Bone marrow (tissue), 2 donors: ENCODE measurements around the gene MAP1LC3B2.

Source experiments
- DNase-seq, 2 donors: peaks; one replicate each; lab custom pipeline; 2025; lab: John Stamatoyannopoulos, UW

MAP1LC3B2 gene

DNA sequence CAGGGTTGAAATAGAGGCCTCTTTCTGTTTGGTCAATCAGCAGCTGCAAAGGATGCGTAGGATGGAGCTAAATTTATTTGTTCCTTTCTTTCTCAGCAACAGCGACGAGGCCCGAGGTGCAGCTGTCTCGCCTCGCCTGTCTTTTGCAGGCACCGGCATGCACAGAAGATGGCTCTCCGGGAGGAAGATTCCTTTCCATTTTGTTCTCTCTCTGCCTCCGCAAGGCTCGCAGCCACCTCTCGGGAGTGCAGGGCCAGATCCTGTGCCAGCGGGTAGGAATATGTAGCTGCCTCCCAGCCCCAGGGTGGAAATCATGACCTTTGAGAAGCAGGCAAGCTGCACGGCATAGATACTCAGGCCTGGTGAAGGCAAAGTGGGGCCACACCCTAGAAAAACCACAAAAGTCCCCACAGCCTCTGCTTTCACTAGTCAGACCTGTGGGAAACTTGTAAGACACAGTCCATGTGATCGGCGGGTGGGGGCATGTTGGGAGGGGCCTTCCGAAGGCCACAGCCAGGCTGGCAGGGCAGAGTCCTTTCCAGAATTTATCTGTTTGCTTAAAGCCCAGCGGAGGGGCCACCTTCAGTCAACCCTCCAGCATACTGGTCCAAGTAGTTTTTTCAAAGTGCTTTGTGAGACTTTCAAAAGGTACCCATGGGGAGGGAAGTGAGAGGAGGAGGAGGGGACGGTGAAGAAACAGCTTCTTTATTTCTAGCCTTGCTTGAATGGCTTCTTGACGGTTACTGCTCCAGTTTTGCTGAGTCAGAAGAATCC, at the start of gene MAP1LC3B2:
TSS of gene MAP1LC3B2 (plus strand) at position 220 of the 774 bp plus-strand sequence. CDS start 16,562 bp downstream, outside the sequence.
- peak; percentile 95 to 99 for DNase-seq

DNA sequence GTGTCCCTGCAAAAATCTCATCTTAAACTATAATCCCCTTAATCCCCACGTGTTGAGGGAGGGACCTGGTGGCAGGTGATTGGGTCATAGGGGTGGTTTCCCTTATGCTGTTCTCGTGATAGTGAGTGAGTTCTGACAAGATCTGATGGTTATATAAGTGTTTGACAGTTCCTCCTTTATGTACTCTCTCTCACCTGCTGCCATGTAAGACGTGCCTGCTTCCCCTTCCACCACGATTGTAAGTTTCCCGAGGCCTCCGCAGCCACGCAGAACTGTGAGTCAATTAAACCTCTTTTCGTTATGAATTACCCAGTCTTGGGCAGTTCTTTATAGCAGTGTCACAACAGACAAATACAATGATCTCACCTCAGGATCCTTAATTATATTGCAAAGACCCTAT, 45.2 kb upstream of the MAP1LC3B2 start:
- DNase-seq = no peak

DNA sequence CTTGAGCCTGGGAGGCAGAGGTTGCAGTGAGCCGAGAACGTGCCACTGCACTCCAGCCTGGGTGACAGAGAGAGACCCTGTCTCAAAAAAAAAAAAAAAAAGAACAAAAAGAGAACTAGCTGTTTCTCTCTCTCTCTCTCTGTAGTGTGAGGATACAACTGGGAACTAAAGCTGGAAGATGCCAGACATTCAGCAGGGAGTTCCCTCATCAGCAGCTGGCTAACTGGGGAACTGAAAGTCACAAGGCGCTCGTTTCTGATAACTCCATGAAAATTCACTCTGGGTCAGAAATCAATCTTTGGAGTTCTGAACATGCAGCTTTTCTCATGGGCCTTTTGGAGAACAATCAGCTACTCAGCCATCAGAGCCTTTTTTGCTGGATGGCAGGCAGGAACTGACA, 43.5 kb upstream of the MAP1LC3B2 start:
- no peak for DNase-seq

DNA sequence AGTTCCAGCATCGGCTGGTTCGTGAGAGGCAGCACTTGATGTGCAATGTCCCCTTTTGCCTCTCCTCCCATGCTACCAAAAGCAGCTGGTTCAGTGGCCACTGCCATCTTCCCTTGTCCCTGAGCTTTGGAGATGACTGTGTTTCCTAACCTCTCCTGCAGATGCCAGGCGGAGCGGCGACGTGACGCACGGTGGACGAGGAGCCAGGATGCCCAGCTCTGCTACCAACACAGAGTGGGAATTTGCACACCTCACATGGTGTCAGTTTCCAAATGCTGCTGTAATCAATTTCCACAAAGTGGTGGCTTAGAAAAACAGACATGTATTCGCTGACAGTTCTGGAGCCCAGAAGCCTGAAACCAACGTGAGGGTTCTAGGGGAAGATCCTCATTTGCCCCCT, 42.5 kb upstream of the MAP1LC3B2 start:
- DNase-seq = no peak

DNA sequence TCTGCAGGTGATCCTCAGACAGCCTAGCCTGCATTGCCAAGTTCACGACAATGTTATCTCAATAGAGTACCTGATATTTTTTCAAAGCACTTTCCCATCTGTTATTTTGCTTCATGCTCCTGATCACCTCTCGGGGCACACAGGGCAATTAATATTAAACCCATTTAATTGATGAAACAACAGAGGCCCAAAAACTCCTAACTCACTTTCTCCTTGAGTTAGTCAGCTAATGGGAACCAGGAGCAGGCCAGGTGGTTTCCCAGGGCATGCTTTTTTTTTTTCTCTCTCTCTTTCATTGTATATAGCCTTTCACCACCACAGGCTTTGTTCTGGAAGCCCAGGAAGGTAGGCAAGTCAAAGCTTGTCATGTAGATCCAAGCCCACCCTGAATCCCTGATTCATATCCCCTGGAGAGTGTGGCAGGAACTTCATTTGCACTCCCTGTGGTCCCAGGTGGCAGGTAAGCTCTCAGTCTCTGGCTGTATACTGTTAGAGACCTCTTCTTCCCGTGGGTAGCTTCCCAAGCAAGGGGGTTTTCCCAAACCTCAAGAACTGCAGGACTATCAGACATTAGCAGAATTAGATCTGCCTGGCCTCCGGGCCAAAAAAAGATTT, 41.6 kb upstream of the MAP1LC3B2 start:
- DNase-seq = no peak

DNA sequence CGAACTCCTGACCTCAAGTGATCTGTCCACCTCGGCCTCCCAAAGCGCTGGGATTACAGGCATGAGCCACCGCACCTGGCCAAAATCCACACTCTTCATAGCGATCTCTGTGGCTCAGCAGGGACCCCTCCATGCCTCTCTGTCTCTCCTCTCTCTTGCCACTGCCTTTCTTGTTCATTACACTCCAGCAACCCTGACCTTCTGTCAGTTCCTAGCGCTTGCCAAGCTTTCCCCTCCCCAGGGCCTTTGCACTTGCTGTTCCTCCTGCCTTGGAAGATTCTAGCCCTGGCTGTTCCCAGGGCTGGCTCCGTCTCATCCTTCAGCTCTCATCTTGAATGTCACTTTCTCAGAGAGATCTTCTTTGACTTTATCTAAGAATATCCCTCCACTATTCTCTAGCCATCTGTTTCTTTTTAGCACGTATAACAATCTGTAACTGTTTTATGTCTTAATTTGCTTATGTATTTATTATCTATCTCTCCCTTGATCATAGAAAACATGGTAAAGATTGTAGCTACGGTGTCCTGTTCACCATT, 38.9 kb upstream of the MAP1LC3B2 start:
- DNase-seq = no peak

DNA sequence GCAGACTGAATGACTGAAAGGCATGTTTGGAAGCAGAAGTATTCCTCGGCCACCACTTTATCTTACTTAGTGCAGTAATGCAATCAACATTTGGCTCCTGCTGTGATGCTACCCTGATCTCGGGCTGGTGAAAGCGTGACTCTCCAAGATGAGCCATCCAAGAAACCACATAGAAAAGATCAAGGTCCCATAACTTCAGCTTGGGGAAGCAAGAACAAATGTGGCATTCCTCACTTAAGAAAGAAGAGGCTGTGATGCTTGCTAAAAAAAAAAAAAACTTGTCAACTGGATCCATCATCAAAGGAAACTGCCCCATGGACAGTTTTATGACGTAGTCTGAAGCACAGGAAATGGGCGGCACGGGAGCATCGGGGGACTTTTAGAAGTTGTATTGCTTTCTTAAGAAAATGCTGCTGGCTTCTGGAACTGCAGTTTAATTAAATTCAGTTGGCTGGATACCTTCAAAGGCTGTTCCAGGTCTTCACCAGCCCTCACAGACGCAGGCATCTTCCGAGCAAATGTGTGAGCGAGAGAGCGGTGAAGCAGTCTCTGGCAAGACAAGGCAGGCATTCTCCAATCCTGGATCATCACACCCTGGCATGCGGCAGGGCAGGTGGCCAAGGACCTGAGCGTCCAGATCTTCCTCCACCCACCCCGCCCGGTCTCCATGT, 38.2 kb upstream of the MAP1LC3B2 start:
- DNase-seq = no peak

DNA sequence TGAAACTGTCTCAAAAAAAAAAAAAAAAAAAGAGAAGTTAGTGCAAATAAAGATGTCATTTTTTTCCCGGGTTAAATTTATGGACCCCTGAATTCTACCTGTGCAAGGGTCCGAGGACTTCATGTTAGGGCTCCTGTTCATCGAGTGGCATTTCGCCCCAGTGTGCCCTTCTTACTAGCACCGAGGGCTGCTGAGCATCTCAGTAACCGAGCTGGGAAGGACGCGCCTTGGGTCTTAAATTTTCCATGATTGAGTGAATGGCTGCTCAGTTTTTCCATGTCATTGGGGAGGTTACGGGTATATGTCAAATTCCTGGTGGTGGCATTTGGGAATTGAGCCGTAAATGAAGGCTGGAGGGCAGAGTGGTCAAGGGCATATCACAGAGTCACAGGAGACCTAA, 34.9 kb upstream of the MAP1LC3B2 start:
- no peak for DNase-seq

DNA sequence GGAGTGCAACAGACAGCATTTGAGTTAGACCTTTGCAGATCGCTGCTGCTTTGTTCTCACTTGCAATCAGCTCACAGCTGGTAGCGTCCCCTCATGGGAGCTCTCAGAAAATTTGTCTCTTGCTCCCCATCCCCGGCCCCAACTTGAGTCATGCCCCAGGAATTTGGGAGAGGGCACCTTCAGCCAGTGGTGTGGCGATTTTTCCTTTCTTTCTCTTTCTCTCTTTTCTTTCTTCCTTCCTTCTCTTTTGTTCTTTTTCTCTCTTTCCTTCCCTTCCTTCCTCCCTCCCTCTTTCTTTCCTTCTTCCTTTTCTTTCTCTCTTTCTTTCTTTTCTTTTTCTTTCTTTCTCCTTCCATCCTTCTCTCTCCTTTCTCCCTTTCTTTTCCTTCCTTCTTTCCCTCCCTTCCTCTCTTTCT, 34.2 kb upstream of the MAP1LC3B2 start:
- DNase-seq = no peak

DNA sequence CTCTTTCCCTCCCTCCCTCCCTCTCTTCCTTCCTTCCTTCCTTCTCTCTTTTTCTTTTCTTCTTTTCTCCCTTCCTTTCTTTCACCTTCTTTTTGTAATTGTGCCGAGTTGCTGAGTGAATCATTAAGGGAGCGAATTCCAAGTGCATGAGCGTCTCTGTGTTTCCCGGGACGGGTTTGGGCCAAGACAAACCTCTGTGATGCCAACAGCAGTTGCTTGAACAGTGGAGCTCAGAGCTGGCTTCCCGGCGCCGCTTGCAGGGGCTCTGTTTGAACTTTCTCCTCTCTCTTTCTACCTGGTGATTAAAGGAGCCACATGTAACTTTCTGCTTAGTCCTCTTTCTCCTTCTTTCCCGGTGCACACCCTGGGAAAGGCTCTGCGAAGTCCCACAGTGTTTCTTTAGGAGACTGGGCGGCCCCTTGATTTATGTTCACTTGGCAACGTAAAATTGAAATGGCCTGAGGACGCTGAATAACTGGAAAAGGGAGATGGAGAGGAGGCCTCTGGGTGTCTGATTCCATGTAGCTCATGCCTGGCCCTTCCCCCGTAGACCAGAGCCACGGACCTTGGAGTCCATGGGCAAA, 33.7 kb upstream of the MAP1LC3B2 start:
- no peak for DNase-seq

DNA sequence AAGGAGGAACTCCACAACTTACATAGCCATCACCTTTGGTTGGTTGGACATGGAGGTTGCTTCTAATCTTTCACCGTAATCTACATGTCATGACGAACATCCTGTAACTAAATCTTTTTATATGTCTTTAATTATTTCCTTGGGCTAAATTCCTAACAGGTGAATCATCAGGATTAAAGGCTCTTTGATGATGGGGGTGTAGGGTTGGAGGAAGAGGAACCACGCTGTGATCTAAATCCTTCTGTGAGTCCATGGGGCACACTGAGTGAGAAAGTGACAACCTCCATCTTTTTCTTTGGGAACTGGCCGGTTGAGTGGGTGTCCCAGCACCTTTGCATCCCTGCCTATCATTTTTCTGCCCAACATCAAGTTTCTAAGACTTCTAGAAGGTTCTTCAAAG, 31.1 kb upstream of the MAP1LC3B2 start:
- DNase-seq = no peak

DNA sequence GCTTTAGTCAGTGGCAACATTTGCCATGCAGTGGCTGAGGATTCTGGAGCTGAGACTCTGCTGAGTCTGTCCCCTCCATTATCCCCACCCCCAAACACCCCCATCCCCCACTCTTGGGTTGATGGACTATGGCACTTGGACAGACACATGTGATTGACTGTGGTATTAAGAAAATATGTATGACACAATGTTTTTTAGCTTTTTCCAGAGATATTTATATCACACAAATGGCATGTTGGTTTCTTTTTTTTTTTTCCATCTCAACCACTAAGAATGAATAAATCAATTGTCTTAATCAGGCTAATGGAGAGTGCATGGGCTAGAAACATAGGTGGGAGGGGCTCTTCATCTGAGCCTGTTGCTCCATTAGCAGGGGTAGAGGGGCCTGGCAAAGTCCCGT, 30.7 kb upstream of the MAP1LC3B2 start:
- no peak for DNase-seq

DNA sequence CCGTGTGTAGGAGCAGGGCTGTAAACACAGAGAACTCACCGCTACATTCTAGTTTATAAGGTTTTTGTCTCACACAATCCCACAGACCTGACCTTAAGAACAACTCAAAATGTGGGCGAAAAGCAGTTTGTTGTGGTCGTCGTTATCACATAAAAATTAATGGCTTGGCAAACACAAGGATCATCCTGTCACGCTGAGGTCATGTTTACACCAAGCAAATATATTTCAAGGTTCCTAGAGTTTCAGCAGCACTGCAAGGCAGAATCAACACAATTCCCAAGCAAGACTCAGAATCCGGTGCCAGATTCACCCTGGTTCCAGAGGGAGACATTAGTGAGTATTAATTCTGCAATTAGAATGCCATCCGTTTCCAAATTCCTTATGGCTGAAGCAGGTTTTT, 30.1 kb upstream of the MAP1LC3B2 start:
- no peak for DNase-seq

DNA sequence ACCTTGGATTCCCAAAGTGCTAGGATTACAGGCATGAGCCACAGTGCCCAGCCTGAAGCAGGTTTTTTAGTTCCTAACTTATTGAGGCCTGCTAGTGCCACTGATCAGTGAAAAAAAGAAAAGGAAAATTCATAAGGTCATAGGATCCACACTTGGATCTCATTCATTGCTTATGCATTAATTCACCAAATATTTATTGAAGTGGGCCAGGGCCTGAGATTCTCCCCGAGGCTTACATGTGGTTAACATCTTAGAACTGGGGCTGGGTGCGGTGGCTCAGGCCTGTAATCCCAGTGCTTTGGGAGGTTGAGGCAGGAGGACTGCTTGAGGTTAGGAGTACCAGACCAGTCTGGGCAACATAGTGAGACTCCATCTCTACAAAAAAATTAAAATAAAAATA, 29.5 kb upstream of the MAP1LC3B2 start:
- no peak for DNase-seq

DNA sequence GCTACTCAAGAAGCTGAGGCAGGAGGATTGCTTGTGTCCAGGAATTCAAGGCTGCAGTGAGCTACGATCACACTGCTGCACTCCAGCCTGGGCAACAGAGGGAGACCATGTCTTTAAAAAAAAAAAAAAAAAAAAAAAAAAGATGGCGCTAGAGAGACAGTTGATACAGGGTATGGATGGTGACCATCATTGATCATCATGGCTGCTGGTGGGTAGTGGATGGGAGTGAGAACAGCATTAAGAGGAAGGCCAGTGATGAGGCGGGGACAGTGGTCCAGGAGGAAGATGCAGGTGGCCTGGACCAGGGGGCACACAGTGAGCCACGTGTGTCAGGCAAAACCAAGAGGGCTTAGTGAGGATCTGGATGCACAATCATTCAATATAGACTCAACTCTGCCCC, 26.8 kb upstream of the MAP1LC3B2 start:
- DNase-seq = no peak

DNA sequence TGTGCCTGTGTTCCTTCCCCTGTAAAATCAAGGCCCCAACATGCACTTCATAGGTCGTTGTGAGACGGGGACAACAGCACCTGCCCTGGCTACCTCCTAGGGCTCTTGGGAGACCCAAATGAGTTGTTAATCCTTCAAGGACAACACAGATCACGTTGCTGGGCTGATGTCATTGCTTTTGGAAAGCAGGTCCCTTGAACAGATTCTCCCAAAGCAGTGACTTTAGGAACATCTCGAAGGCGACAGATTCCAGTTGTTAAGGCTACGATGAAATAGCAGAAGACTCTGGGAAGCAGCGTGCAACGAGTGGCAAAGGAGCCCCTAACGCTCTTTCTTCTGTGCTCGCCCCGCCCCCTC, 26.2 kb upstream of the MAP1LC3B2 start:
- DNase-seq = no peak

DNA sequence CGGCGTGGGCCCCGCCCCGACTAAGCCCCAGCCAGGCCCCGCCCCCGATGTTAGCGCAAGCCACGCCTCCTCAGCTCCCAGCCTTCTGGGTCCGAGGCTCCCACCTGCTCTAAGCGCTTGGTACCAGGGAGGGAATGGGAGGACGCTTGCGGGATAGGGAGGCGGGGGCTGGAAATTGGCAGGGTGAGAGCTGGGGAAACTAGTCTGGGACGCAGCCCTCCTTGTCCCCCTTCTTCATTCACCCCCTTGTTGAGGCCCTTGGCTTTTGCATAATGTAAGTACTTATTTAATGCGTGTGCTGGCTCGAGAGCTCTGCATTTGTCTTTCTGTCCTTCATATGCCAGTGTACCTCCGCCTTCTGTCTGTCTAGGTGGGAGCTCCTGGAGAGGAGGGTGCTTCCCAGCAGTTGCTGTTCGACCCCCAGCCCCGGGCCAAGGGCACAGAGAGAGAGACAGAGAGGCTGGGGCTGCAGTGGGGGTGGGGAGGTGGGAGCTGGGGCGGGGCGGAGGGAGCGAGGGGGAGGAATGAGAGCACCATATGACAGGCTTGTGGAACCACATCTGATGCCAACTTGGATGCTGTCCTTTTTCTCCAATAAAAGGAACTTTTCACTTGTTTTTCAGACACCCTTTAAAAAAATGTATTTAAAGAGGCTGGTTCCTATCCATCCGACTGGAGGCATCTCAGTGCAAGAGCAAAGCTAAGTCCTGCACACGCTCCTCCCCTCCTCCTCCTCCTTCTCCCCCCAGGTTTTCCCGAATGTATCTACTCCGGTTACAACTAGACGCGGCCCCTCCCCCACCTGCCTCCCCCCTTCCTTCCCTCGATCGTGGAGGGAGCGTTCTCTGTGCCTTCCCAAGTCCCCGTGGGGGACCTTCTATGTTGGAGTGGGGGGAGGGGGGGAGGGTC, 25.6 kb upstream of the MAP1LC3B2 start:
- peak; percentile 59 to 67 for DNase-seq

DNA sequence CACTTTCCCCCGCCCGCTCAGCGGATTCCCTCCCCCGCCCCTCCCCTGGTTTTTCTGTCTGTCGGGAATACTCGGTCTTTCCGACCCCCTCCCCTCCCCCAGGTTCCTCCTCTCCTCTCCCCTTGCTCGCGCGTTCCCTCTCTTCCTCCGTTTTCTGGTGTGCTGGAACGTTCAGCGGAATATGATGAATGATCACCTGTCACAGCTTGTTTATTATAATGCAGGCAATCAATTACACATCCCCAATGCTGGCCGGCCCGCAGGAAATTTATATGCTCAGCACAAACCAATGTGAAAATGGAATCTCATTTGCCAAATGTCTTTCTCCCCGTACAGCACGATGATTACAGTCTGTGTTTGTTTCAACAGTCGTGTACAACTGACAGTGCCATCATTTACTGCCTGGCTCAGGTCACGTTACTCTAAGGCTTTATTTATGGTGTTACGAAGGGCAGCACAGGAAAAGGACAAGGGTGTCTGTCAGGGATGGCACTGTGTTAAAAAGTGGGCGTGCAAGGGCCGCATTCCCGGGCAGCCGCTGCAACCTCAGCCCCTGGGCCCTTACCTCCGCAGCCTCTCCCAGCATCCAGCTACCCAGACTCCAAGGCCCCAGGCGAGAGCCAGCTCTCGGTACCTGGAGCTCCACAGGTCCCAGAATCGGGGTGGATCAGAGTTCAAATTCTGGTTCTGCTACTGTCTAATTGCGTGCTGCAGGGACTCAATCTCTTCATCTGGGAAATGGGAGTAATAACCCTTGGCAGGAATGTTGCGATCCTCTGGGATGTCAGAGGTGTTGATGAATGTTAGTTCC, 24.7 kb upstream of the MAP1LC3B2 start:
- DNase-seq = no peak

DNA sequence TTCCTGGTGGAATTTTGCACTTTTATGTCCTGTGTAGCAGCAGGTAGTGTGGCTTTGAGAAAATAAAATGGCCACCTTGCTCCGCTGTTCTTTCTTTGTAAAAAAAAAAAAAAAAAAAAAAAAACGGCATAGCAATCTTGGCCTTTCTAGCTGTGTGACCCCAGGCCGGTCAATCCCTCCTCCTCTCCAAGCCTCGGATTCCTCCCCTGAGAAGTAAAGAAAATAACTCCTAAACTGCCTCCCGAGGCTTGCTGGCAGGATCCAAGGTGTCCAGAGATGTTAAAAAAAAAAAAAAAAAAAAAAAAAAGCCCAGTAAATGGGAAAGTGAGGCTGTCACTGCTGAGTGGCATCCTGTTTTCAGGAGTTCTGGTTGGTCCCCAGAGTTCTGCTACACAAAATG, 23.9 kb upstream of the MAP1LC3B2 start:
- no peak for DNase-seq

DNA sequence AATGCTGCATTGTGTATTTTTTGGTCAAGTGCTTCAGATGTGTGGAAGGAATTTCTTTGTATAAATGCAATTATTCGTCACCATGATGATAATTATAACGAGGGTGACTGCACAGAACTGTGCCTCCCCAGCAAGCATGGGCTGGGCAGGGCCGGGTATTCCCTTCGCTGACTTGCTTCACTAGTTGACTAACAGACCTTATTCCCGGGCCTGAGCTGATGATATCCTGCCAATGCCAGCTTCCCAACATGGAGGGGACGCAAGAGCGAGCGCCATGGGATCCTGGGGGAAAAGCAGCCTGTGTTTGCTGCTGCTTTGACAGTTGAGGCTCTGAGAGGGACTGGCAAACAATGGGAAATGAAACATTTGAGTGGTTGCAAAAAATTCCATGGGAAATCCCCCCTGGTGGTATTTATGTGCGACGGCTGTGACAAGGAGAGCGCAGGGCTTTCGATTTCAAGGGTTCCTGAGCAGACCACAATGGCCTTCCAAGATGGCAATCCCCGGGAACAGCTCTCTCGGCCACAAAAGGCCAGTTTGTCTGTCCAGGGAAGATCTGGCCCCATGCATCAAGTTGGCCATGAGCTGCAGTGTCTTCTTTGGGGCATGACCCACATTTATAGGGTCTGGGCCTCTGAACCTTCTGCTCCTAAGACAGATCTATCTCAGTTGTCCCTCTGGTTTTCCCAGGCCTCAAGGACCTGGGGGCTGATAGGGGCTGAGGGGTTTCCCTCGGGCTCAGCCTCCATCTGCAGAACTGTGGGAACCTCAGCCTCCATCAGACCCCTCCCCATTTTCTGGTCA, 21.9 kb upstream of the MAP1LC3B2 start:
- DNase-seq = no peak
